Peyer's patch (tissue), 4 donors: ENCODE data around the gene GJA3.

Experiments
- POLR2A ChIP-seq, 2 donors: fragments of 450-650 bp; IDR thresholded peaks; one replicate each; pipeline ENCODE4 v1.5.1; 2017; ENCODE audit warnings: antibody characterized with exemption in 2 of 2, mild to moderate bottlenecking in 2 of 2, moderate library complexity in 2 of 2
- TF ChIP-seq, protein P1 (sequence below), 6 experiments: fragments of 450-650 bp in 4 of 6; fragments of 200-600 bp in 2 of 6; sonication (generic) in 1 of 6; IDR thresholded peaks; one replicate each; pipeline ENCODE4 v1.5.1; 2017 to 2019; ENCODE audit warnings: antibody characterized with exemption in 6 of 6, mild to moderate bottlenecking in 3 of 6, moderate library complexity in 1 of 6

DNA sequence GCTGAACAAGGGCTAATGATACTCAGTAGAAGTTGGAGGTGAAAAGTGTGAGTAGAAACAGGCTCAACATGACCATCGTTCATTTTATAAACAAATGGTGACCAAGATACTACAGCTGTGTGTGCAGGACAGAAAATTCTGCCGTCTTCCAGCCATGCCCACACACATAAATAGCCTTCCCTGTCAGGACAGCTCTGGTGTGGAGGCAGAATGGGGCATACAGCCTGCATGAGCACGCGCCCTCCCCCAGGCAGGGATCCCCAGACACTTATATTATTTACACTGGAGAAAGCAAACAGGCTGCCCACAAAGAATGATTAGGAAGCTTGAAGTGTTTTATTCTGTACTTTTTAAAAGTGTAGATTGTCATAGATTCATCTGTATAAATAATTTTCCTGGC, 20.4 kb downstream of the GJA3 start:
- TF ChIP-seq, protein P1, sequence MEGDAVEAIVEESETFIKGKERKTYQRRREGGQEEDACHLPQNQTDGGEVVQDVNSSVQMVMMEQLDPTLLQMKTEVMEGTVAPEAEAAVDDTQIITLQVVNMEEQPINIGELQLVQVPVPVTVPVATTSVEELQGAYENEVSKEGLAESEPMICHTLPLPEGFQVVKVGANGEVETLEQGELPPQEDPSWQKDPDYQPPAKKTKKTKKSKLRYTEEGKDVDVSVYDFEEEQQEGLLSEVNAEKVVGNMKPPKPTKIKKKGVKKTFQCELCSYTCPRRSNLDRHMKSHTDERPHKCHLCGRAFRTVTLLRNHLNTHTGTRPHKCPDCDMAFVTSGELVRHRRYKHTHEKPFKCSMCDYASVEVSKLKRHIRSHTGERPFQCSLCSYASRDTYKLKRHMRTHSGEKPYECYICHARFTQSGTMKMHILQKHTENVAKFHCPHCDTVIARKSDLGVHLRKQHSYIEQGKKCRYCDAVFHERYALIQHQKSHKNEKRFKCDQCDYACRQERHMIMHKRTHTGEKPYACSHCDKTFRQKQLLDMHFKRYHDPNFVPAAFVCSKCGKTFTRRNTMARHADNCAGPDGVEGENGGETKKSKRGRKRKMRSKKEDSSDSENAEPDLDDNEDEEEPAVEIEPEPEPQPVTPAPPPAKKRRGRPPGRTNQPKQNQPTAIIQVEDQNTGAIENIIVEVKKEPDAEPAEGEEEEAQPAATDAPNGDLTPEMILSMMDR (IDR thresholded peaks at IDR 0.05) = no peak
- TF ChIP-seq POLR2A (IDR thresholded peaks at IDR 0.05) = no peak
